Measurements from ENCODE around the gene FOXP1. TPM values are rescaled to one million over a fixed set of nuclear protein-coding genes. Genes with fewer than 3 reads are reported as not detected.

FOXP1 gene
- total RNA-seq, 1 donor from 2014 or later, result 31.1 TPM

GRCh38 chr3:71153713-71154112, 429.8 kb downstream of the FOXP1 start:
- no peak for TF ChIP-seq CTCF (IDR thresholded peaks at IDR 0.05; ENCODE audit: partially characterized antibody, unreplicated experiment)
- Mint-ChIP-seq H3K36me3 (ENCODE audit: unreplicated experiment) (no peaks in the 10 kb centered on the region), H3K4me3 (ENCODE audit: unreplicated experiment) (no peak overlapping the region), H3K4me1 (ENCODE audit: low read depth, unreplicated experiment) (peaks cover 1% of the 10 kb centered on the region), H3K27ac (ENCODE audit: unreplicated experiment) (no peak overlapping the region), H3K27me3 (ENCODE audit: unreplicated experiment) (no peaks in the 10 kb centered on the region), H3K9me3 (ENCODE audit: unreplicated experiment) (no peaks in the 10 kb centered on the region)
- DNase-seq, result no peak

GRCh38 chr3:71152892-71153265, 430.6 kb downstream of the FOXP1 start:
- Mint-ChIP-seq H3K27me3 (ENCODE audit: unreplicated experiment) (no peaks in the 10 kb centered on the region), H3K9me3 (ENCODE audit: unreplicated experiment) (no peaks in the 10 kb centered on the region), H3K27ac (ENCODE audit: unreplicated experiment) (no peak overlapping the region), H3K4me3 (ENCODE audit: unreplicated experiment) (no peak overlapping the region), H3K4me1 (ENCODE audit: low read depth, unreplicated experiment) (peaks cover 1% of the 10 kb centered on the region), H3K36me3 (ENCODE audit: unreplicated experiment) (no peaks in the 10 kb centered on the region)
- TF ChIP-seq CTCF (IDR thresholded peaks at IDR 0.05; ENCODE audit: partially characterized antibody, unreplicated experiment), result no peak
- no peak for DNase-seq

GRCh38 chr3:71152039-71152891, 431.3 kb downstream of the FOXP1 start:
- H3K27me3 Mint-ChIP-seq (ENCODE audit: unreplicated experiment), result no peaks in the 10 kb centered on the region
- no peak overlapping the region for H3K27ac Mint-ChIP-seq (ENCODE audit: unreplicated experiment)
- H3K36me3 Mint-ChIP-seq (ENCODE audit: unreplicated experiment), result no peaks in the 10 kb centered on the region
- H3K9me3 Mint-ChIP-seq (ENCODE audit: unreplicated experiment), result peaks cover 1% of the 10 kb centered on the region
- no peak for TF ChIP-seq CTCF (IDR thresholded peaks at IDR 0.05; ENCODE audit: partially characterized antibody, unreplicated experiment)
- peaks cover 3% of the 10 kb centered on the region for H3K4me1 Mint-ChIP-seq (ENCODE audit: low read depth, unreplicated experiment)
- no peak overlapping the region for H3K4me3 Mint-ChIP-seq (ENCODE audit: unreplicated experiment)
- no peak for DNase-seq

- Mint-ChIP-seq H3K27ac (ENCODE audit: unreplicated experiment) (no peak overlapping the region), H3K4me3 (ENCODE audit: unreplicated experiment) (no peak overlapping the region), H3K4me1 (ENCODE audit: low read depth, unreplicated experiment) (peaks cover 15% of the 10 kb centered on the region), H3K36me3 (ENCODE audit: unreplicated experiment) (no peaks in the 10 kb centered on the region), H3K9me3 (ENCODE audit: unreplicated experiment) (peaks cover 1% of the 10 kb centered on the region), H3K27me3 (ENCODE audit: unreplicated experiment) (no peaks in the 10 kb centered on the region)
- no peak for DNase-seq
- TF ChIP-seq CTCF (IDR thresholded peaks at IDR 0.05; ENCODE audit: partially characterized antibody, unreplicated experiment), result no peak
Observed at GRCh38 chr3:71149959-71150954, 433.3 kb downstream of the FOXP1 start.

Data from glutamatergic neuron (in vitro differentiated cells).